22Rv1 (cell line): ENCODE measurements around the gene DDIT4.

Experiments used
- ZFX ChIP-seq: fragments of 450-650 bp; IDR thresholded peaks from 2 replicates; pipeline ENCODE4 v1.6.1; 2017; ENCODE audit warnings: antibody characterized with exemption, borderline replicate concordance
- TF ChIP-seq, protein P1 (sequence below): fragments of 450-650 bp; IDR thresholded peaks from 2 replicates; pipeline ENCODE4 v1.5.1; 2017; ENCODE audit warnings: mild to moderate bottlenecking

DNA sequence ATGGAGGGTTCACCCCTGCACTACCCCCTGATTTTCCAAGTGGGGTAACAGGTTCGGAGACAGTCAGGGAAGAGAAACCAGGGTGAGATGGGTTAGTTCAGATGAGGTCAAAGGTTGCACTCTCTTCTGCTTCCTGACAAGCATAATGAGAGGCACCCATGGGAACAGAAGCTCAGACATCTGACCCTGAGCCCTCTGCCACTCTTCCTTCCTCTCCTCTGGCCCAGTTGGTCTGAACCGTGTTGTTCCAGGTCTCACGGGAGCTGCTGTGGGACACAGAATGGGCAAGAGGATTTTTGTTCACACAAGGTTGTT lies 42.6 kb downstream of the DDIT4 start:
- TF ChIP-seq, protein P1, sequence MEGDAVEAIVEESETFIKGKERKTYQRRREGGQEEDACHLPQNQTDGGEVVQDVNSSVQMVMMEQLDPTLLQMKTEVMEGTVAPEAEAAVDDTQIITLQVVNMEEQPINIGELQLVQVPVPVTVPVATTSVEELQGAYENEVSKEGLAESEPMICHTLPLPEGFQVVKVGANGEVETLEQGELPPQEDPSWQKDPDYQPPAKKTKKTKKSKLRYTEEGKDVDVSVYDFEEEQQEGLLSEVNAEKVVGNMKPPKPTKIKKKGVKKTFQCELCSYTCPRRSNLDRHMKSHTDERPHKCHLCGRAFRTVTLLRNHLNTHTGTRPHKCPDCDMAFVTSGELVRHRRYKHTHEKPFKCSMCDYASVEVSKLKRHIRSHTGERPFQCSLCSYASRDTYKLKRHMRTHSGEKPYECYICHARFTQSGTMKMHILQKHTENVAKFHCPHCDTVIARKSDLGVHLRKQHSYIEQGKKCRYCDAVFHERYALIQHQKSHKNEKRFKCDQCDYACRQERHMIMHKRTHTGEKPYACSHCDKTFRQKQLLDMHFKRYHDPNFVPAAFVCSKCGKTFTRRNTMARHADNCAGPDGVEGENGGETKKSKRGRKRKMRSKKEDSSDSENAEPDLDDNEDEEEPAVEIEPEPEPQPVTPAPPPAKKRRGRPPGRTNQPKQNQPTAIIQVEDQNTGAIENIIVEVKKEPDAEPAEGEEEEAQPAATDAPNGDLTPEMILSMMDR, result no peak
- no peak for TF ChIP-seq ZFX
